GM21360 (cell line): Measurements from ENCODE around the gene CCNH.

Source experiments
- ATAC-seq: cut with Tn5 transposase; IDR thresholded peaks from one replicate; pipeline ENCODE4 v1.9.1; 2021; ENCODE audit warnings: mild to moderate bottlenecking, moderate library complexity; ENCODE audit not compliant: unreplicated experiment

The CCNH gene

GRCh38 chr5:87403899-87404298 lies 8.8 kb downstream of the CCNH start:
- no peak for ATAC-seq

- no peak for ATAC-seq
Observed at GRCh38 chr5:87403409-87403808, 9.3 kb downstream of the CCNH start.

GRCh38 chr5:87401626-87402025 lies 11.1 kb downstream of the CCNH start:
- ATAC-seq, result no peak

- peak; percentile 76 for ATAC-seq
Observed at GRCh38 chr5:87400305-87400899, 12.3 kb downstream of the CCNH start.

- ATAC-seq, result no peak
Observed at GRCh38 chr5:87399720-87400119, 13.0 kb downstream of the CCNH start.

GRCh38 chr5:87398981-87399614 lies 13.6 kb downstream of the CCNH start:
- no peak for ATAC-seq

GRCh38 chr5:87394411-87395165 lies 18.1 kb downstream of the CCNH start:
- no peak for ATAC-seq

- no peak for ATAC-seq
Observed at GRCh38 chr5:87393331-87393730, 19.4 kb downstream of the CCNH start.

- no peak for ATAC-seq
Observed at GRCh38 chr5:87392801-87393200, 19.9 kb downstream of the CCNH start.

GRCh38 chr5:87392170-87392569 lies 20.6 kb downstream of the CCNH start:
- ATAC-seq, result no peak

GRCh38 chr5:87390576-87391199 lies 22.0 kb downstream of the CCNH start:
- ATAC-seq, result no peak

GRCh38 chr5:87390075-87390474 lies 22.7 kb downstream of the CCNH start:
- ATAC-seq, result no peak

GRCh38 chr5:87389296-87390034 lies 23.3 kb downstream of the CCNH start:
- no peak for ATAC-seq

GRCh38 chr5:87388129-87388528 lies 24.6 kb downstream of the CCNH start:
- ATAC-seq, result no peak

GRCh38 chr5:87385802-87386201 lies 26.9 kb downstream of the CCNH start:
- ATAC-seq, result no peak

GRCh38 chr5:87383216-87383615 lies 29.5 kb downstream of the CCNH start:
- no peak for ATAC-seq

GRCh38 chr5:87382224-87382623 lies 30.5 kb downstream of the CCNH start:
- no peak for ATAC-seq

GRCh38 chr5:87372705-87373104 lies 40.0 kb downstream of the CCNH start:
- ATAC-seq, result no peak

- no peak for ATAC-seq
Observed at GRCh38 chr5:87369431-87369830, 43.3 kb downstream of the CCNH start.

GRCh38 chr5:87368601-87369000 lies 44.1 kb downstream of the CCNH start:
- ATAC-seq, result no peak

GRCh38 chr5:87367243-87367642 lies 45.5 kb downstream of the CCNH start:
- ATAC-seq, result no peak
